GM18507 (cell line): Measurements from ENCODE around the gene SEMA4A.
"Not testable (repeated sequence)": the region's sequence is repeated elsewhere in the genome, so short reads cannot be mapped to it uniquely, and the experiment has no call there.

Experiments used
- DNase-seq: peaks from one replicate; pipeline ENCODE4 v3.0.0; 2011; ENCODE audit warnings: low read depth; ENCODE audit not compliant: insufficient read length; ENCODE audit errors: extremely low spot score
- FAIRE-seq: peaks from 2 replicates; lab custom pipeline; 2011; peaks lifted over from hg19 to GRCh38; lab: Jason Lieb, UNC

The SEMA4A gene

GRCh38 chr1:156154317-156154749 lies 948 bp downstream of the SEMA4A start:
- DNase-seq (peak; percentile 79), FAIRE-seq (peak; percentile 97)

GRCh38 chr1:156155756-156156510 lies 2.5 kb downstream of the SEMA4A start:
- FAIRE-seq, result no peak

GRCh38 chr1:156157506-156157905 lies 4.1 kb downstream of the SEMA4A start:
- FAIRE-seq, result peak; percentile 78
- no peak for DNase-seq

More at GRCh38 chr1:156155756-156156510, 2.5 kb downstream of the SEMA4A start:
- no peak for DNase-seq

GRCh38 chr1:156157966-156158365 lies 4.6 kb downstream of the SEMA4A start:
- FAIRE-seq, result no peak

GRCh38 chr1:156160000-156160742 lies 6.8 kb downstream of the SEMA4A start:
- DNase-seq (no peak), FAIRE-seq (no peak)

More at GRCh38 chr1:156157966-156158365, 4.6 kb downstream of the SEMA4A start:
- no peak for DNase-seq

- DNase-seq, result no peak
- no peak for FAIRE-seq
These were observed 7.4 kb downstream of the SEMA4A start for GRCh38 chr1:156160743-156161171.

GRCh38 chr1:156162430-156163037 lies 9.1 kb downstream of the SEMA4A start:
- FAIRE-seq, result no peak
- no peak for DNase-seq

GRCh38 chr1:156163712-156164111 lies 10.3 kb downstream of the SEMA4A start:
- FAIRE-seq (no peak), DNase-seq (no peak)

GRCh38 chr1:156164125-156164831 lies 10.9 kb downstream of the SEMA4A start:
- FAIRE-seq, result no peak

GRCh38 chr1:156165083-156165482 lies 11.7 kb downstream of the SEMA4A start:
- DNase-seq, result no peak

More at GRCh38 chr1:156164125-156164831, 10.9 kb downstream of the SEMA4A start:
- no peak for DNase-seq

GRCh38 chr1:156167536-156167935 lies 14.2 kb downstream of the SEMA4A start:
- no peak for FAIRE-seq
- DNase-seq, result no peak

More at GRCh38 chr1:156165083-156165482, 11.7 kb downstream of the SEMA4A start:
- peak; percentile 46 for FAIRE-seq

- DNase-seq (no peak), FAIRE-seq (no peak)
These were observed 19.5 kb downstream of the SEMA4A start for GRCh38 chr1:156172696-156173470.

GRCh38 chr1:156176610-156177210 lies 23.3 kb downstream of the SEMA4A start:
- FAIRE-seq, result no peak
- no peak for DNase-seq

GRCh38 chr1:156177919-156178654 lies 24.7 kb downstream of the SEMA4A start:
- DNase-seq (no peak), FAIRE-seq (no peak)

- DNase-seq, result no peak
- no peak for FAIRE-seq
These were observed 27.1 kb downstream of the SEMA4A start for GRCh38 chr1:156180471-156180870.

- not testable (repeated sequence) for FAIRE-seq, DNase-seq
These were observed 28.1 kb downstream of the SEMA4A start for GRCh38 chr1:156181391-156181924.

- FAIRE-seq, DNase-seq: not testable (repeated sequence)
These were observed 28.8 kb downstream of the SEMA4A start for GRCh38 chr1:156182010-156182779.
